ENCODE measurements around the gene SPOCK1.

DNA sequence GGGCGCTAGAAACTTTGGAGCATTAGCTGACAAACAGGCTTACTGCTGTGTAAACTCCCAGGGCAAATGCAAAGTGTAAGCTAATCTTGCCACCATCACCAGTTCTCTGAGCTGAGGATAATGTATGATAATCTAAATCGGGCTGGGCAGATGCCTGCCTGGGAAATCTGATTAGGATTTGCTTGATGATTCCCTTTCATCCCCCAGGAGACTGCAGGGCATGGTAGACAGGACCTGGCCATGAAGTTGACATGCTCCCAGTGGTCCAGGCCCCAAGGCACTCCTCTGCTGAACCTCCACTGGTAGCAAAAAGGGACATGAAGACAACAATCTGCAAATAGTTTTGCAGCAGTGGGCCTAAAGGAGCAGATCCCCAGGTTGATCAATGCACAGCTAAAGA, 317.5 kb downstream of the SPOCK1 start:
- TF ChIP-seq POLR2A (IDR thresholded peaks at IDR 0.05; ENCODE audit: low read depth, low read length) = no peak
- TF ChIP-seq MYC (IDR thresholded peaks at IDR 0.05; ENCODE audit: low read depth, low read length) = no peak
- TF ChIP-seq, protein P1, sequence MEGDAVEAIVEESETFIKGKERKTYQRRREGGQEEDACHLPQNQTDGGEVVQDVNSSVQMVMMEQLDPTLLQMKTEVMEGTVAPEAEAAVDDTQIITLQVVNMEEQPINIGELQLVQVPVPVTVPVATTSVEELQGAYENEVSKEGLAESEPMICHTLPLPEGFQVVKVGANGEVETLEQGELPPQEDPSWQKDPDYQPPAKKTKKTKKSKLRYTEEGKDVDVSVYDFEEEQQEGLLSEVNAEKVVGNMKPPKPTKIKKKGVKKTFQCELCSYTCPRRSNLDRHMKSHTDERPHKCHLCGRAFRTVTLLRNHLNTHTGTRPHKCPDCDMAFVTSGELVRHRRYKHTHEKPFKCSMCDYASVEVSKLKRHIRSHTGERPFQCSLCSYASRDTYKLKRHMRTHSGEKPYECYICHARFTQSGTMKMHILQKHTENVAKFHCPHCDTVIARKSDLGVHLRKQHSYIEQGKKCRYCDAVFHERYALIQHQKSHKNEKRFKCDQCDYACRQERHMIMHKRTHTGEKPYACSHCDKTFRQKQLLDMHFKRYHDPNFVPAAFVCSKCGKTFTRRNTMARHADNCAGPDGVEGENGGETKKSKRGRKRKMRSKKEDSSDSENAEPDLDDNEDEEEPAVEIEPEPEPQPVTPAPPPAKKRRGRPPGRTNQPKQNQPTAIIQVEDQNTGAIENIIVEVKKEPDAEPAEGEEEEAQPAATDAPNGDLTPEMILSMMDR (IDR thresholded peaks at IDR 0.05; ENCODE audit: extremely low read depth in 1 of 2, insufficient read depth in 1 of 2, low read depth in 1 of 2, low read length in 2 of 2) = no peak
- no peak for TF ChIP-seq JUN (IDR thresholded peaks at IDR 0.05; ENCODE audit: borderline replicate concordance, insufficient read depth, insufficient read length, low read depth)
- TF ChIP-seq EZH2 (IDR thresholded peaks at IDR 0.05; ENCODE audit: borderline replicate concordance, low read depth, low read length, severe bottlenecking) = no peak

All from endothelial cell of umbilical vein (primary cell).